PC-3 (cell line): Measurements from ENCODE around the gene SLC39A11. TPM values are rescaled to one million over a fixed set of nuclear protein-coding genes. Genes with fewer than 3 reads are reported as not detected.
"Not testable (repeated sequence)": the region's sequence is repeated elsewhere in the genome, so short reads cannot be mapped to it uniquely, and the experiment has no call there.

Experiments used
- ATAC-seq: fragments of 200-7000 bp; cut with Tn5 transposase; 2 replicates; pipeline ENCODE4 v1.9.1; 2020; ENCODE audit warnings: mild to moderate bottlenecking, moderate library complexity
- BruUV-seq: library from RNA; stranded (reverse); fragments of 400-500 nt; replicated peaks from 2 replicates; lab custom pipeline; 2021; lab: Mats Ljungman, UMichigan
- CTCF ChIA-PET: fragments of 300-600 bp; sonication (Branson Sonifier 250); formaldehyde crosslinking; loops from one replicate; lab custom pipeline; 2022; ENCODE audit warnings: antibody characterized with exemption; lab: Charles Lee
- POLR2A ChIA-PET: fragments of 300-600 bp; sonication (Branson Sonifier 250); formaldehyde crosslinking; loops from one replicate; lab custom pipeline; 2022; ENCODE audit warnings: antibody characterized with exemption; ENCODE audit not compliant: unreplicated experiment; lab: Charles Lee
- DNase-seq: peaks from one replicate; pipeline ENCODE4 v3.0.0-alpha.2; 2015
- H2AFZ ChIP-seq: fragments of 300-600 bp; sonication (generic); 2 replicates; pipeline ENCODE4 v1.6.0; 2016; ENCODE audit warnings: antibody characterized with exemption, low read length
- H3F3A ChIP-seq: fragments of 300-600 bp; sonication (generic); one replicate; pipeline ENCODE4 v1.6.0; 2017; ENCODE audit warnings: antibody characterized with exemption, low read length, control low read depth, mild to moderate bottlenecking; ENCODE audit not compliant: unreplicated experiment
- H3K27ac ChIP-seq: fragments of 300-600 bp; sonication (generic); 2 replicates; pipeline ENCODE4 v1.5.1; 2016; ENCODE audit warnings: mild to moderate bottlenecking, low read length
- H3K27me3 ChIP-seq: fragments of 300-600 bp; sonication (generic); 2 replicates; pipeline ENCODE4 v1.6.1; 2016; ENCODE audit warnings: low read length, mixed read lengths
- H3K36me3 ChIP-seq: fragments of 300-600 bp; sonication (generic); 2 replicates; pipeline ENCODE4 v1.6.1; 2016; ENCODE audit warnings: low read depth, mixed run types, low read length, mixed read lengths
- H3K4me1 ChIP-seq: fragments of 300-600 bp; sonication (generic); 2 replicates; pipeline ENCODE4 v1.5.1; 2016; ENCODE audit warnings: low read length; ENCODE audit not compliant: insufficient read depth
- H3K4me2 ChIP-seq: fragments of 300-600 bp; sonication (generic); 2 replicates; pipeline ENCODE4 v1.6.0; 2016; ENCODE audit warnings: low read length
- H3K4me3 ChIP-seq: fragments of 300-600 bp; sonication (generic); 2 replicates; pipeline ENCODE4 v1.5.1; 2016; ENCODE audit warnings: mild to moderate bottlenecking, low read length, mixed read lengths
- H3K79me2 ChIP-seq: fragments of 300-600 bp; sonication (generic); 2 replicates; pipeline ENCODE4 v1.6.1; 2017; ENCODE audit warnings: low read length, mixed read lengths
- H3K9ac ChIP-seq: fragments of 300-600 bp; sonication (generic); 2 replicates; pipeline ENCODE4 v1.6.0; 2016; ENCODE audit warnings: mild to moderate bottlenecking, low read length
- H3K9me2 ChIP-seq: fragments of 300-600 bp; sonication (generic); replicated peaks from 2 replicates; pipeline ENCODE4 v1.6.1; 2016; ENCODE audit warnings: mixed run types, low read length, mixed read lengths
- H3K9me3 ChIP-seq: fragments of 300-600 bp; sonication (generic); 2 replicates; pipeline ENCODE4 v1.6.1; 2016; ENCODE audit warnings: low read length, mixed read lengths
- H4K20me1 ChIP-seq: fragments of 300-600 bp; sonication (generic); 2 replicates; pipeline ENCODE4 v1.6.1; 2016; ENCODE audit warnings: low read length, mixed read lengths
- CTCF ChIP-seq: fragments of 300-600 bp; sonication (generic); conservative IDR thresholded peaks from 2 replicates; pipeline ENCODE4 v1.5.1; 2017; ENCODE audit warnings: antibody characterized with exemption, low read depth, mild to moderate bottlenecking, low read length
- EZH2 ChIP-seq: fragments of 300-600 bp; sonication (generic); IDR thresholded peaks from one replicate; pipeline ENCODE4 v1.6.1; 2017; ENCODE audit warnings: antibody characterized with exemption, mild to moderate bottlenecking, low read length; ENCODE audit not compliant: unreplicated experiment
- EZH2phosphoT487 ChIP-seq: fragments of 300-600 bp; sonication (generic); IDR thresholded peaks from 2 replicates; pipeline ENCODE4 v1.6.1; 2018; ENCODE audit warnings: mild to moderate bottlenecking, antibody characterized with exemption, low read length, borderline replicate concordance
- intact Hi-C: fragments of 100-400 bp; cut with micrococcal nuclease; formaldehyde crosslinking; loops from 2 replicates; pipeline ENCODE4 v1.9.0; 2023
- total RNA-seq: library from RNA; depleted of rRNA; stranded (reverse); fragments of >200 nt; gene quantifications from 2 replicates; pipeline ENCODE4 v1.2.3, GENCODE V29; 2014

Gene SLC39A11
- total RNA-seq, 1 experiment from 2014 or later = 37.7 TPM

- no peak overlapping the region for H3K4me2 ChIP-seq
- H3K4me3 ChIP-seq = no peak overlapping the region
- intact Hi-C loops = no loop called here
- H3F3A ChIP-seq = no peaks in the 10 kb centered on the region
- no peaks in the 10 kb centered on the region for H3K27me3 ChIP-seq
- no peak overlapping the region for H3K9ac ChIP-seq
- no peaks in the 10 kb centered on the region for H3K9me3 ChIP-seq
- ChIA-PET CTCF (no interaction called here), POLR2A (no interaction called here)
- no peaks in the 10 kb centered on the region for H3K9me2 ChIP-seq
- H3K79me2 ChIP-seq = no peaks in the 10 kb centered on the region
- H3K27ac ChIP-seq = no peak overlapping the region
- H2AFZ ChIP-seq = no peak overlapping the region
- no TSS peak for BruUV-seq
- no peak for TF ChIP-seq EZH2
- TF ChIP-seq EZH2phosphoT487 = no peak
- TF ChIP-seq CTCF = no peak
- no peaks in the 10 kb centered on the region for H3K4me1 ChIP-seq
- H3K36me3 ChIP-seq = no peaks in the 10 kb centered on the region
- ATAC-seq = no peak
- DNase-seq = no peak
- H4K20me1 ChIP-seq = no peaks in the 10 kb centered on the region
These were observed 318.3 kb downstream of the SLC39A11 start for GRCh38 chr17:72774236-72774635.

GRCh38 chr17:72773225-72773624 lies 319.3 kb downstream of the SLC39A11 start:
- H3K9me3 ChIP-seq, H3K36me3 ChIP-seq, POLR2A ChIA-PET, H3F3A ChIP-seq, H3K4me3 ChIP-seq, DNase-seq, H3K9me2 ChIP-seq, H3K79me2 ChIP-seq, intact Hi-C loops, H2AFZ ChIP-seq, H3K27ac ChIP-seq, H3K27me3 ChIP-seq, H3K9ac ChIP-seq, BruUV-seq, CTCF ChIA-PET, H3K4me2 ChIP-seq, H4K20me1 ChIP-seq, H3K4me1 ChIP-seq, ATAC-seq: not testable (repeated sequence)

GRCh38 chr17:72772331-72772821 lies 320.1 kb downstream of the SLC39A11 start:
- POLR2A ChIA-PET = no interaction called here
- no peaks in the 10 kb centered on the region for H3F3A ChIP-seq
- no peaks in the 10 kb centered on the region for H3K9me2 ChIP-seq
- H3K9me3 ChIP-seq = no peaks in the 10 kb centered on the region
- no peak for DNase-seq
- BruUV-seq = no TSS peak
- no peaks in the 10 kb centered on the region for H3K27me3 ChIP-seq
- no peaks in the 10 kb centered on the region for H3K79me2 ChIP-seq
- H2AFZ ChIP-seq = no peak overlapping the region
- no peaks in the 10 kb centered on the region for H3K36me3 ChIP-seq
- H3K4me3 ChIP-seq = no peak overlapping the region
- no peaks in the 10 kb centered on the region for H3K4me1 ChIP-seq
- no peak overlapping the region for H3K4me2 ChIP-seq
- CTCF ChIA-PET = no interaction called here
- intact Hi-C loops = no loop called here
- TF ChIP-seq CTCF = no peak
- no peak for TF ChIP-seq EZH2
- no peak for TF ChIP-seq EZH2phosphoT487
- no peak overlapping the region for H3K9ac ChIP-seq
- no peak for ATAC-seq
- no peak overlapping the region for H3K27ac ChIP-seq
- H4K20me1 ChIP-seq = no peaks in the 10 kb centered on the region
